ENCODE results near the gene EIPR1.

Gene EIPR1

GRCh38 chr2:3377612-3378432 lies at the start of gene EIPR1:
Gene EIPR1 (minus strand): TSS chr2:3377818. CDS start chr2:3377689, 129 bp downstream.
- DNase-seq = peak; percentile 99

- DNase-seq = no peak
Observed at GRCh38 chr2:3427272-3427671, 49.7 kb upstream of the EIPR1 start.

- DNase-seq = no peak
Observed at GRCh38 chr2:3426615-3427014, 49.0 kb upstream of the EIPR1 start.

GRCh38 chr2:3424171-3424795 lies 46.7 kb upstream of the EIPR1 start:
- no peak for DNase-seq

GRCh38 chr2:3423492-3424170 lies 46.0 kb upstream of the EIPR1 start:
- DNase-seq = peak; percentile 25

- DNase-seq = peak; percentile 63
Observed at GRCh38 chr2:3422161-3422779, 44.7 kb upstream of the EIPR1 start.

GRCh38 chr2:3421580-3421979 lies 44.0 kb upstream of the EIPR1 start:
- no peak for DNase-seq

- DNase-seq = no peak
Observed at GRCh38 chr2:3420769-3421397, 43.3 kb upstream of the EIPR1 start.

- no peak for DNase-seq
Observed at GRCh38 chr2:3420076-3420768, 42.6 kb upstream of the EIPR1 start.

GRCh38 chr2:3418766-3419404 lies 41.3 kb upstream of the EIPR1 start:
- no peak for DNase-seq

GRCh38 chr2:3414133-3414860 lies 36.7 kb upstream of the EIPR1 start:
- DNase-seq = no peak

GRCh38 chr2:3413697-3414096 lies 36.1 kb upstream of the EIPR1 start:
- no peak for DNase-seq

GRCh38 chr2:3411103-3411502 lies 33.5 kb upstream of the EIPR1 start:
- DNase-seq = no peak

- DNase-seq = no peak
Observed at GRCh38 chr2:3409627-3410170, 32.1 kb upstream of the EIPR1 start.

GRCh38 chr2:3408781-3409180 lies 31.2 kb upstream of the EIPR1 start:
- no peak for DNase-seq

GRCh38 chr2:3406501-3406900 lies 28.9 kb upstream of the EIPR1 start:
- no peak for DNase-seq

- no peak for DNase-seq
Observed at GRCh38 chr2:3405876-3406275, 28.3 kb upstream of the EIPR1 start.

GRCh38 chr2:3405307-3405706 lies 27.7 kb upstream of the EIPR1 start:
- no peak for DNase-seq

GRCh38 chr2:3404349-3404894 lies 26.8 kb upstream of the EIPR1 start:
- DNase-seq = no peak

- DNase-seq = no peak
Observed at GRCh38 chr2:3403587-3404334, 26.1 kb upstream of the EIPR1 start.

Data from NCI-H2171 (cell line).